Muscle of back (tissue), 11 donors: ENCODE data around the gene RIPK3. TPM values are rescaled to one million over a fixed set of nuclear protein-coding genes. Genes with fewer than 3 reads are reported as not detected.

Experiments
- DNase-seq, 3 donors: peaks; one replicate each; pipeline versions ENCODE4 v3.0.0 to v3.0.0-alpha.2; 2013
- polyA plus RNA-seq, 10 donors: library from polyadenylated mRNA; unstranded; fragments of 120-200 nt; gene quantifications; one replicate each; pipeline ENCODE4 v1.2.1, GENCODE V29; 2013; ENCODE audit not compliant: insufficient read length in 10 of 10

The RIPK3 gene
- polyA plus RNA-seq, 10 donors, result 0.78 to 2.3 (median 1.8) TPM

GRCh38 chr14:24322672-24323071 is 17.1 kb downstream of the RIPK3 start:
- no peak for DNase-seq

GRCh38 chr14:24321212-24321975 is 18.4 kb downstream of the RIPK3 start:
- DNase-seq, result no peak

GRCh38 chr14:24317141-24317928 is 22.5 kb downstream of the RIPK3 start:
- DNase-seq, result no peak

- DNase-seq, result no peak
Measured at GRCh38 chr14:24316597-24316950, 23.2 kb downstream of the RIPK3 start.

- peak in 1 of 3 donors; percentile 60 for DNase-seq
Measured at GRCh38 chr14:24315807-24316596, 23.8 kb downstream of the RIPK3 start.

- no peak for DNase-seq
Measured at GRCh38 chr14:24315243-24315806, 24.5 kb downstream of the RIPK3 start.

GRCh38 chr14:24314377-24315193 is 25.2 kb downstream of the RIPK3 start:
- DNase-seq, result no peak

GRCh38 chr14:24313913-24314312 is 25.9 kb downstream of the RIPK3 start:
- no peak for DNase-seq

- peak in 1 of 3 donors; percentile 54 for DNase-seq
Measured at GRCh38 chr14:24312736-24313507, 26.9 kb downstream of the RIPK3 start.

GRCh38 chr14:24311837-24312615 is 27.8 kb downstream of the RIPK3 start:
- DNase-seq, result no peak

GRCh38 chr14:24310646-24311604 is 28.9 kb downstream of the RIPK3 start, which contains the start of gene LTB4R:
TSS of gene LTB4R (plus strand) at chr14:24311502. CDS start at chr14:24315652, 4,150 bp downstream.
- peak; percentile 53 to 92 (median 68) for DNase-seq

- no peak for DNase-seq
Measured at GRCh38 chr14:24310265-24310645, 29.5 kb downstream of the RIPK3 start.

GRCh38 chr14:24309538-24310264 is 30.1 kb downstream of the RIPK3 start, which contains the start of gene LTB4R2:
TSS of gene LTB4R2 (plus strand) at chr14:24310140. CDS start at chr14:24310665, 525 bp downstream.
- DNase-seq, result no peak

- no peak for DNase-seq
Measured at GRCh38 chr14:24308342-24309124, 31.3 kb downstream of the RIPK3 start.

- peak; percentile 38 to 73 (median 50) for DNase-seq
Measured at GRCh38 chr14:24307575-24308341, 32.0 kb downstream of the RIPK3 start, which contains the start of gene CIDEB. TSS of gene CIDEB (minus strand) at chr14:24307977. CDS start at chr14:24307858, 119 bp downstream.
